Astrocyte (in vitro differentiated cells and primary cell): ENCODE measurements around the gene SPATA9.

Experiments used
- EZH2 ChIP-seq: IDR thresholded peaks from 2 replicates; pipeline ENCODE4 v1.6.1; 2012; ENCODE audit warnings: mild to moderate bottlenecking, low read length, inconsistent platforms; ENCODE audit not compliant: insufficient read depth
- TF ChIP-seq, protein P1 (sequence below): IDR thresholded peaks from 2 replicates; pipeline ENCODE4 v1.5.1; 2011; ENCODE audit warnings: low read depth, mild to moderate bottlenecking, inconsistent platforms, low read length, moderate library complexity; ENCODE audit not compliant: insufficient read depth

DNA sequence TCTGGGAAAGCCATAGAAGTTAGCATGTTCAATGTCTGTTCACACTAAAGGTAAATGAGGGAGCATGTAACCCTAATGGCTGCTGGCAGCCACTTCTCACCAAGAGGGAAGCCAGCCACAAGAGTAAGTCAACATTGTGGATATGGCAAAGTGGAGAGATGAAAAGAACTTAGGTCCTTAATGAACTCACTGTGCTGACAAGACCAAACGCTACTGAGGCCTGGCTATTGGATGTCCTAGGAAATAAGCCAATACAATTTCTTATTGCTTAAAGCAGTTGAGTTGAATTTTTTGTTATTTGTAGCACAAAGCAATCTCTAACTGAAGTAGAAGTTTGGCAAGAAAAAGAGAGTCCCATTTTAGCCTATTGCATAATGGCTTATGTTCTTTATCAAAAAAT lies 56.1 kb downstream of the SPATA9 start:
- TF ChIP-seq EZH2: no peak
- TF ChIP-seq, protein P1, sequence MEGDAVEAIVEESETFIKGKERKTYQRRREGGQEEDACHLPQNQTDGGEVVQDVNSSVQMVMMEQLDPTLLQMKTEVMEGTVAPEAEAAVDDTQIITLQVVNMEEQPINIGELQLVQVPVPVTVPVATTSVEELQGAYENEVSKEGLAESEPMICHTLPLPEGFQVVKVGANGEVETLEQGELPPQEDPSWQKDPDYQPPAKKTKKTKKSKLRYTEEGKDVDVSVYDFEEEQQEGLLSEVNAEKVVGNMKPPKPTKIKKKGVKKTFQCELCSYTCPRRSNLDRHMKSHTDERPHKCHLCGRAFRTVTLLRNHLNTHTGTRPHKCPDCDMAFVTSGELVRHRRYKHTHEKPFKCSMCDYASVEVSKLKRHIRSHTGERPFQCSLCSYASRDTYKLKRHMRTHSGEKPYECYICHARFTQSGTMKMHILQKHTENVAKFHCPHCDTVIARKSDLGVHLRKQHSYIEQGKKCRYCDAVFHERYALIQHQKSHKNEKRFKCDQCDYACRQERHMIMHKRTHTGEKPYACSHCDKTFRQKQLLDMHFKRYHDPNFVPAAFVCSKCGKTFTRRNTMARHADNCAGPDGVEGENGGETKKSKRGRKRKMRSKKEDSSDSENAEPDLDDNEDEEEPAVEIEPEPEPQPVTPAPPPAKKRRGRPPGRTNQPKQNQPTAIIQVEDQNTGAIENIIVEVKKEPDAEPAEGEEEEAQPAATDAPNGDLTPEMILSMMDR: no peak
